ENCODE data around the gene RBM42.

RBM42 gene

GRCh38 chr19:35637165-35637564 lies 8.3 kb downstream of the RBM42 start:
- DNase-seq (ENCODE audit: low read depth), result no peak
- no peak overlapping the region for H3K4me3 ChIP-seq (ENCODE audit: low read length)
- TF ChIP-seq CTCF (conservative IDR thresholded peaks at IDR 0.05; ENCODE audit: low read depth, low read length), result no peak

GRCh38 chr19:35639321-35639639 lies 10.4 kb downstream of the RBM42 start:
- no peak overlapping the region for H3K4me3 ChIP-seq (ENCODE audit: low read length)
- DNase-seq (ENCODE audit: low read depth), result no peak
- no peak for TF ChIP-seq CTCF (conservative IDR thresholded peaks at IDR 0.05; ENCODE audit: low read depth, low read length)

- no peak overlapping the region for H3K4me3 ChIP-seq (ENCODE audit: low read length)
- DNase-seq (ENCODE audit: low read depth), result no peak
- TF ChIP-seq CTCF (conservative IDR thresholded peaks at IDR 0.05; ENCODE audit: low read depth, low read length), result no peak
Observed at GRCh38 chr19:35639863-35640262, 11.0 kb downstream of the RBM42 start.

DNA sequence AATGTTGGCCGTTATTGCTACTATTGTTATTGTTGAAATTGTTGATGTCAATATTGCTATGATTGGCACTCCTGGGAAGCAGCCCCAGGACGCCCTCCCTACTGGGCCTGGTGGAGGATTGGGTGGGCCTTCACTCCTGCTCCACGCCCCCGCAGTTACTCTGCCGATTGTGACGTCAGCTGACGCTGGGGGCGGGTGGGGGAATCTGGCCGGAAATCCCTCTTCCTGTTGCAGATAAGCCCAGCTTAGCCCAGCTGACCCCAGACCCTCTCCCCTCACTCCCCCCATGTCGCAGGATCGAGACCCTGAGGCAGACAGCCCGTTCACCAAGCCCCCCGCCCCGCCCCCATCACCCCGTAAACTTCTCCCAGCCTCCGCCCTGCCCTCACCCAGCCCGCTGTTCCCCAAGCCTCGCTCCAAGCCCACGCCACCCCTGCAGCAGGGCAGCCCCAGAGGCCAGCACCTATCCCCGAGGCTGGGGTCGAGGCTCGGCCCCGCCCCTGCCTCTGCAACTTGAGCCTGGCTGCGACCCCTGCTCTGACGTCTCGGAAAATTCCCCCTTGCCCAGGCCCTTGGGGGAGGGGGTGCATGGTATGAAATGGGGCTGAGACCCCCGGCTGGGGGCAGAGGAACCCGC lies 12.8 kb downstream of the RBM42 start, which contains the start of gene ETV2:
ETV2 (plus strand) TSS at position 231 of the 637 bp plus-strand sequence. CDS start 716 bp downstream, outside the sequence.
- DNase-seq (ENCODE audit: low read depth), result no peak
- TF ChIP-seq CTCF (conservative IDR thresholded peaks at IDR 0.05; ENCODE audit: low read depth, low read length), result no peak
- no peak within 1 kb of the TSS for H3K4me3 ChIP-seq (ENCODE audit: low read length)

DNA sequence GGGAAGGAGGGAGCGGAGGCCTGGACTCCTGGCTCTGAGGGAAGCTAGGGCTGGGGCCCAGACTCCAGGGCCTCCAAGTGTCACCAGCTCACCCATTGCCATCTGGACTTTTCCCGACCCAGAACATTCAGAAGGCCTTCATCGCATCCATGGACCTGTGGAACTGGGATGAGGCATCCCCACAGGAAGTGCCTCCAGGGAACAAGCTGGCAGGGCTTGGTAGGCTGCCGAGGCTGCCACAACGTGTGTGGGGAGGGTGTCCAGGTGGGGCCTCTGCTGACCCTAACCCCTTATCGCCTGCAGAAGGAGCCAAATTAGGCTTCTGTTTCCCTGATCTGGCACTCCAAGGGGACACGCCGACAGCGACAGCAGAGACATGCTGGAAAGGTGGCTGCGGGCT lies 13.5 kb downstream of the RBM42 start:
- H3K4me3 ChIP-seq (ENCODE audit: low read length), result no peak overlapping the region
- no peak for TF ChIP-seq CTCF (conservative IDR thresholded peaks at IDR 0.05; ENCODE audit: low read depth, low read length)
- no peak for DNase-seq (ENCODE audit: low read depth)

GRCh38 chr19:35642798-35643254 lies 14.0 kb downstream of the RBM42 start:
- TF ChIP-seq CTCF (conservative IDR thresholded peaks at IDR 0.05; ENCODE audit: low read depth, low read length), result no peak
- H3K4me3 ChIP-seq (ENCODE audit: low read length), result peak overlapping the region; percentile 55
- no peak for DNase-seq (ENCODE audit: low read depth)
